ENCODE measurements around the gene CNGB1. TPM values are rescaled to one million over a fixed set of nuclear protein-coding genes. Genes with fewer than 3 reads are reported as not detected.

CNGB1 gene
- total RNA-seq = under 0.01 TPM in 1 of 2 replicates, not detected in the other

DNA sequence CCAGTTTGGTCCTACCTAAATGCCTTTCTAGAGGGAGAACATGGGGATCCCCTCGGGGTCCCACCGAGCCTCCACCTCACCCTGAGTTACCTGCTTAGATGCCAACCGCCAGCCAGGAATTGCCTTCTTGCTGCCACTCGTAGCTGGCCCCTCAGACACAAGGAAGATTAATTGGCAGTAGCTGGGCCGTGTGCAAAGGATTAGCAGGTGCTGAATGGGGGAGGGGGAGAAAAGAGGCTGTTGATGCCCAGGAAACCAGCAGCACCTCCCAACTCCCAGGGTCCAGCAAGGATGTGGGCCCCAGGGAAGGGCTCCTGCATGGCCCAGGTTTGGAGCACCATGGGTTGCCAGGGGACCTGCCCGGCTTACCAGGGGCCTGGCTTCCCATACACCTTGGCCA, at the start of gene CNGB1:
Gene CNGB1, minus strand, starts transcription at position 159 of the 400 bp plus-strand sequence. CDS start 3,842 bp downstream, outside the sequence.

DNA sequence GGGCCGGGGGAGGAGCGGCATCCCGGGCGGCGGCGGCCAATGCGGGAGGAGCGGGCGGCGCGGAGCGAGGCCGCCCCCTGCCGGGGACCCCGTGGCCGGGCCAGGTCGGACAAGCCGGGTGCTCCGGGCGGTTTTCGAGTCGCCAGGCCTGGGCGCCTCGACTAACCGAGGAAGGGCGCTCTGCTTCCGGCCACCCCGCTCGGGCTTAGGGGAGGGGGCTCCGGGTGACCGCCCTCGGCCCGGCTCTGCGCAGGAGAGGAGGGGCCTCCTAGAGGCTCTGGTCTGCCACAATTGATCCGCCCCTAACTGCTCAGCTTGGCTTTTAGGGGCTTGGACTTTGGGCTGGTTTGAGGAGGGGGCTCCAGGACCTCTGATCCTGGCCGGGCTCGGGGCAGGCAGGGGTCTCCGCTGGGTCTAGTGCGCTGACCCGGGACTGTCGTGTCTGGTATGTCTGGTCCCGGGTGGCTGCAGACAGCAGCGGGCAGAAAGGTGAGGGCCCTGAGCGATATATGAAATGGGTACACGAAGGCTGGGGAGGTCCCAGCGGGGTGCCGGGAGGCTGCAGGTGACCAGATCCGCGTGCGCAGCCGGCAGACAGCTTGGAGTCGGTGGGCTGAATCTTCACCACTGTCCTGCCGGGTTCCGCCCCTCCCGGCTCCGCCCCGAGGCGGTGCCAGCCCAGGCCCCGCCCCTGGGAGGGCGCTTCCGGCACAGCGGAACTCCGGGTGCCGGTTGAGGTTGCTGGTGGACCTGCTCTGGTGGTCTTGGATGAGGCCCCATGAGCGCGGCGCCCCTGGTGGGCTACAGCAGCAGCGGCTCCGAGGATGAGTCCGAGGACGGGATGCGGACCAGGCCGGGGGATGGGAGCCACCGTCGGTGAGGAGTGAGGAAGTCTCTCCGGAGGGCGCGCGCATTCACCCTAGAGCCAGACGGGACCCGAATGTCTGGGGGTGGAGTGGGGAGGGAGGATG, 30.1 kb upstream of the CNGB1 start, which contains the start of gene USB1:
Gene USB1, plus strand, starts transcription at position 702 of the 971 bp plus-strand sequence. Its CDS starts 77 bp downstream, at position 779.

DNA sequence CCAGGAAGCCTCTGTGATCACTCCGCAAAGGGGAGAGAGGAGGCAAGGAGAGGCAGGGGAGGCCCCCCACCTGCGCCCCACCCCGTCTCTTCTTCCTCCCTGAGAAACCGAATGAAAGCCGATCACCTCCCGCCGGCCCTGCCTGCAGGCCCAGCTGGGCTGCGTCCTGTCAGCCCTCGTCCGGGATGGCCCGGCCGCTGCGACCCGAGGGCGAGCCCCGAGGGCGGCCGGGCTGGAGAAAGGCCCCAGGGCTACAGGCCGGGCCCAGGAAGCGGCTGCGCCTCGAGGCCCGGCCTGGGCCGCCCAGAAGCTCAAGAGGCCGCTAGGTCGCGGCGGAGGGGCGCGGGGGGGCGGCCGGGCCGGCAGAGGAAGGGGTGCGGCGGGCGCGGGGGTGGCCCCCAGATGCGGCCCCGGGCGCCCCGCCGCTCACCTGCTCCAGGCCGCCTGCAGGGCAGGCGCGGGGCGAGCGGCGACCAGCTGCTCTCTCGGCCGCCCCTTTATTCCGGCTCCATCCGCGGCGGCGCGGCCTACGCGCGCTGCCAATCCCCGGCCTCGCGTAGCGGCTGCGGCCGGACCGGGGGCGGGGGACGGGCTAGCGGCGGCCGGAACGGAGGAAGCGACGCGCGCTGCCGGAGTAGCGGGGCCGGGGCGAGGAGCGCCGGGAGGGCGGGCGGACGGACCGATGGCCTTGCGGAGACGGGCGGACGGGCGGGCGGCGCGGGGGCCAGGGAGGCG, 29.2 kb upstream of the CNGB1 start, which contains the start of gene ZNF319:
Gene ZNF319, minus strand, starts transcription at position 702 of the 735 bp plus-strand sequence. CDS start 2,407 bp downstream, outside the sequence.

Other genes starting within 250 kb of the CNGB1 start
- gene KATNB1, start 235.4 kb downstream of the CNGB1 start, total RNA-seq = 16.1 and 35.7 TPM in 2 replicates
- gene KIFC3, start 168.6 kb downstream of the CNGB1 start, total RNA-seq = 29.4 and 58.9 TPM in 2 replicates
- gene ZNF319, start 29.5 kb upstream of the CNGB1 start, total RNA-seq = 3.9 and 7.0 TPM in 2 replicates
- 15.7 and 29.2 TPM in 2 replicates for gene USB1, start 30.3 kb upstream of the CNGB1 start, total RNA-seq
- 5.1 and 12.0 TPM in 2 replicates for gene MMP15, start 54.6 kb upstream of the CNGB1 start, total RNA-seq
- 23.6 and 47.6 TPM in 2 replicates for gene CFAP20, start 158.3 kb upstream of the CNGB1 start, total RNA-seq
- gene CSNK2A2, start 227.0 kb upstream of the CNGB1 start, total RNA-seq = 24.8 and 33.8 TPM in 2 replicates

Data from placental epithelial cell (primary cell).